ENCODE measurements around the gene KIF26B.

- no peak for TF ChIP-seq CTCF (IDR thresholded peaks at IDR 0.05)
- no peak for TF ChIP-seq HDAC2 (IDR thresholded peaks at IDR 0.05)
- no peak for TF ChIP-seq MAX (IDR thresholded peaks at IDR 0.05)
- no peak for TF ChIP-seq EP300 (IDR thresholded peaks at IDR 0.05)
- no peak for TF ChIP-seq RAD21 (conservative IDR thresholded peaks at IDR 0.05 in 1 of 2, IDR thresholded peaks at IDR 0.05 in 1 of 2)
- TF ChIP-seq POLR2A (IDR thresholded peaks at IDR 0.05; ENCODE audit: low read length), result no peak
Measured at GRCh38 chr1:245207056-245207638, 52.4 kb downstream of the KIF26B start.

Measured in A549 (cell line).